Activated CD8-positive, alpha-beta memory T cell treated with anti-CD3 and anti-CD28 coated beads for 24 hours (primary cell): Measurements from ENCODE around the gene GHITM.
"Not testable (repeated sequence)": the region's sequence is repeated elsewhere in the genome, so short reads cannot be mapped to it uniquely, and the experiment has no call there.

Source experiments
- DNase-seq: peaks from one replicate; pipeline ENCODE4 v3.0.0-alpha.2; 2020

GHITM gene

DNA sequence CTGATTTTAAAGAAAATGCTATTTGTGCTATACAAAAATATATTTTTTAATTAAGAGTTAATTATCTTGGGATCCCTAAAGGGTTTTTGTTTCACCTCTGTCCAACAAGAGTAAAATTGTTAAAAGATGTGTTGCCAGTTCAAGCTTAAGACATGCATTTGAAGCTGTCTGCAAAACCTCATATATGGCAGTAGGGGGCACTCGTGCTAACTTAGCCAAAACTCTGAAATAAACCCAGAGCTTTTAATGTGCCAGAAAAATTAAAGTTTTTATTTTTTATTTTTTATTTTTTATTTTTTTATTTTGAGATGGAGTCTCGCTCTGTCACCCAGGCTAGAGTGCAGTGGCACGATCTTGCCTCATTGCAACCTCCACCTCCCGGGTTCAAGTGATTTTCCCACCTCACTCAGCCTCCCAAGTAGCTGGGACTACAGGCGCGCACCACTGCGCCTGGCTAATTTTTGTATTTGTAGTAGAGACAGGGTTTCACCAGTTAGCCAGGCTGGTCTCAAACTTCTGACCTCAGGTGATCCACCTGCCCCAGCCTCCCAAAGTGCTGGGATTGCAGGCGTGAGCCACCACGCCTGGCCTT lies 8.8 kb downstream of the GHITM start:
- not testable (repeated sequence) for DNase-seq

DNA sequence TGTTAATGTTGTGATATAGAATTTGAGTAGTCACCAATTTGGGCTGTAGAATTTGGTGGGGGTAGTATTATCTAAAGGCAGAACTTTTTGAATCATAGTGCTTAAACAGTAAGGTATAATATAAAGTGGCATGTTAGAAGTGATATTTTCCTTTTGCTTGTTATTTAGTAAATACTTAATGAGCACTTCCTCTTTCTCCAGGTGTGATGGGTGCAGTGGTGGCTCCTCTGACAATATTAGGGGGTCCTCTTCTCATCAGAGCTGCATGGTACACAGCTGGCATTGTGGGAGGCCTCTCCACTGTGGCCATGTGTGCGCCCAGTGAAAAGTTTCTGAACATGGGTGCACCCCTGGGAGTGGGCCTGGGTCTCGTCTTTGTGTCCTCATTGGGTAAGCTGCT lies 10.5 kb downstream of the GHITM start:
- no peak for DNase-seq

DNA sequence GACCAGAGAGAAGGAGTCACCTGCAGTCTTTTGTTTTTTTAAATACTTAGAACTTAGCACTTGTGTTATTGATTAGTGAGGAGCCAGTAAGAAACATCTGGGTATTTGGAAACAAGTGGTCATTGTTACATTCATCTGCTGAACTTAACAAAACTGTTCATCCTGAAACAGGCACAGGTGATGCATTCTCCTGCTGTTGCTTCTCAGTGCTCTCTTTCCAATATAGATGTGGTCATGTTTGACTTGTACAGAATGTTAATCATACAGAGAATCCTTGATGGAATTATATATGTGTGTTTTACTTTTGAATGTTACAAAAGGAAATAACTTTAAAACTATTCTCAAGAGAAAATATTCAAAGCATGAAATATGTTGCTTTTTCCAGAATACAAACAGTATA lies 13.5 kb downstream of the GHITM start:
- no peak for DNase-seq

DNA sequence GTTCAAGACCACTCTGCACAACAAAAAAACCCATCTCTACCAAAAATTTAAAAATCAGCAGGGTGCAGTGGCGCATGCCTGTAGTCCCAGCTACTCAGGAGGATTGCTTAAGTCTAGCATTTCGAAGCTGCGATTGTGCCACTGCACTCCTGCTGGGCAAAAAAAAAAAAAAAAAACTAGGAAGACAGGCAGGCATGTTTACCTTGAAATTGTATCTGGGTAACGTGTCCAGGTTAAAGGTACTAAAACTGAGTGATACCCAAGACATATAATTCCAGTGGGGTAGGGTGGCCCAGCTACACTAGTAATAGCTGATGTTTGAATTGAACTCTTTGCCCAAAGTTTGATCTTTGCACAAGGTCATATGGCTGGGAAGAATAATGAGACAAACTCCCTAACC lies 16.2 kb downstream of the GHITM start:
- no peak for DNase-seq

DNA sequence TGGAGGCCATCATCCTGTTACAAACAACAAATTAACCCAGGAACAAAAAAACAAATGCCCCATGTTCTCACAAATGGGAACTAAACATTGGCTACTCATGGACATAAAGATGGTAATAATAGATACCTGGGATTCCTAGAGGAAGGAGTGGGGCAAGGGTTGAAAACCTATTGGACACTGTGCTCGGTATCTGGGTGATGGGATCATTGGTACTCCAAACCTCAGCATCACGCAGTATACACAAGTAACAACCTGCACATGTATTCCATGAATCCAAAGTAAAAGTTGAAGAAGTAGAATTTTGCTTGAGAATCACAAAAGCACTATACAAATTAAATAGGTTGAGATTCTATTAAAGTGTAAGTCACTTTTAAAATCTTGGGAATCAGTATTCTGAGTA lies 16.7 kb downstream of the GHITM start:
- no peak for DNase-seq

DNA sequence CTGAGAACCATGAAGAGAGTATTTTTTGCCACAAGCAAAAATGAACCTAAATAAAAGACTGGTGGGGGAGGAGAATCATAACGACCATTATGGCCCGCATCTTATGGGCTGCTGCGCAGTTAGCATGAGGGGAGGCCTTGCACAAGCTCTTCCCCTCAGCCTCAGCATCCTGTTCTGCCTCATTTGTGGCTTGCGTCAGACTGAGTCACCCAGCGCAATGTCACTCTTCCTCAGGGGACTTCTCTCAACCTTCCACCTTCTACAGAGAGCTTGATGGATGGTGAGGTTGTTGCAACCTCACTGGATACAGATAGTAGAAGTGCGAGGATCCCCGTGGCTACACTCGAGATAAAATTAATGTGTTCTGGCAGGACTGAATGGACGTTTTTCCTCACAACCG lies 17.5 kb downstream of the GHITM start:
- peak; percentile 72 for DNase-seq

DNA sequence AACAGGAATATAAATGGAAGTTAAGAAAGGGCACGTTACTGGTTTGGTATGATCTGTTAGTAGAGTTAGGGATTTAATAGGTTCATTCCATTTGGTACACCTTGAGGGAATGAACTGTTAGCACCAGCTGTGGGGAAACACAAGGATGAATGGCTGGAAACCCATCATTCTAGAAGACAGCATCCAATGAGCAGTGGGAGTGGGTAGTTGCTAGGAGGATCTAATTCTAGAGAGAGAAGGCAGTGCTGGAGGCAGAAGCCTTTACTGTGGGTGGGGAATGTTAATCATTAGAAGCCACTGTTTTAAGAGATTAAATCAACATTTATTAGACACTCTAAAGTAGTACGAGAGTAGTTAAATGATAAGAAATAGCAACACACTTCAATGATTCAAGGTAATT lies 18.8 kb downstream of the GHITM start:
- no peak for DNase-seq

DNA sequence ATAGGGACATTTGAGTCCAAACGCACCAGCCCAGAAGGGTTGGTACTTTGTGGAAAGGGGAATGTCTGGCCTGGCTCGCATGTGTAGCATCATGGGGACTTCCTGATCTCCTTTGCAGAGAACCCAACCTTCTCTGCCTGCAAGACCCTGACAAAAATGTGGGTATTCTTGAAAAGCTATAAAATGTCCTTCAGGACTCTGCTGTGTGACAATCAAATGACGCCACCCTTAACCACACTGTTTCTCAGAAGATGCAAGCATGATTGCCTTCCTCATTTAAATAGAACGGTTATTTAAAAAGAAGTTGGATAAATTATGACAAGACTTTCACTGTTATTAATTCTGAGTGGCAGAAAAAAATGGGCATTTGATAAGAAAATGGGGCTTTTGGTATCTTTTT lies 19.2 kb downstream of the GHITM start:
- DNase-seq = no peak

DNA sequence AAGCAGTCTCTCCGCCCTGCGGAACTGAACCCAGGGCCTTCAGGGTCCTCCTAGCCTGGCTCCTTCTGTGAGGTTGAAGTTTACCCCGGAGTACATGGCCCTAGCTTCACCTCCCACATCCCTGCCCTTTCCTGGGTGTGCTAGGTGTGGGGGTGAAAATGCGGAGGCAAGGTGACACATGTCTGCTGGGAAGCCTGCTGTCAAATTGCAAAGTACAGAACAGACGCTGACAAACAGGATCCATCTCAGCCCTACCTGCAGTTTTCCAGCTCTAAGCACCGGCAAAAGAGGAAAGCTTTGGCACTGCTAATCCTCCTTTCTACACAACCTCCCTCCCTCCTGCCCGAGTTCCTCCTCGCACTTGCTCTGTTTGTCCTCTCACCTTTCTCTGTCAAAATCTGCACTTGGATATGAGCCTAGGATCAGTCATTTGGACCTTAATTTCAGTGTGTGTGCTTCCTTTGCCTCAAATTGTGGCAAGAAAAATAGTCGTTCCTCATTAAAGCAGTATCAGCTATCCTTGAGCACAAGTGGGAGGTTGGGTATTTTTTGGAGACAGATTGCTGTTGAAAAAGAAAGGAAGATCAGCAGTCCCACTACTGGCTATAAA lies 19.9 kb downstream of the GHITM start:
- DNase-seq = no peak

DNA sequence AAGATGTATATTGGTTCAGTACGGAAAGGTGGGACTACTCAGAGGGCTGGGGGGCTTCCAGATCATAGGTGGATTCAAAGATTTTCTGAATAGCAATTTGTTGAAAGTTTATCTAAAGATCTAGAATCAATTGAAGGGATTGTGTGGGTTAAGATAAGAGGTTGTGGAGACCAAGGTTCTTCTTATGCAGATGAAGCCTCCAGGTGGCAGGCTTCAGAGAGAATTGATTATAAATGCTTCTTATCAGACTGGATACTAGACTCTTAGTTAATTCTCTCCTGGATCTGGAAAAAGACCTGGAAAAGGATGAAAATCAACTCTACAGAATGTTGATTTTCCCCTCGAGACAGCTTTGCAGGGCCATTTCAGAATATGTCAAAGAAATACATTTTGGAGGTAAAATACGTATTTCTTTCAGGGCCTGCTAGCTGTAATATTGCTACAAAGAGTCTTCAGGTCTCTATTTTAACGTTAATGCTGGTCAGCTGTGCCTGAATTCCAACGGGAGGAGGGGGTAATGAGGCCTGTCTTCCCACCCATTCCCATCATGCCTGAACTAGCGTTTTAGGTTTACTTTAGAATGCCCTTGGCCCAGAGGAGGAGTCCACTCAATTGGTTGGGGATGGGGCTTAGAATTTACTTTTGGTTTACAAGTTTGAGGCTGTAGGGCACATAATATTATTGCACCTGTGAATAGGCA lies 21.5 kb downstream of the GHITM start:
- DNase-seq = no peak

DNA sequence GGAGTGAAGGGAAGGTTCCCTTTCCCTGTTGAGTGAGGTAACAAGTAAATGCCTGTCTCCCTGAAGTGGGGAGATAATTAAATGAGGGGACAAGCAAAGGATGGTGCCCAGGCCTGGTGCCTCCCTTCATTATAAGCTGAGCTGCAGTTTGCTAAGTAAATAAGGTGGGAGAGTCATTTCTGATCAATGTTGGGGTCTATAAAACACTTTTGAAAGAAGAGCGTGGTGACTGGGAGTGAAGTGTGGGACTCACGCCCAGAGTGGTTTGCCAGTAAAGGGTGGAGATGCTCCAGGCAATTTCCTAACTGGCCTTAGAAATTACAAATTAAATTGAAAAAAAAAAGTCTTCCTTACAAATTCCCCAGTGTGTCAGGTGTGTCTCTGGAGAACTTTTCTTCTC lies 24.7 kb downstream of the GHITM start:
- no peak for DNase-seq

DNA sequence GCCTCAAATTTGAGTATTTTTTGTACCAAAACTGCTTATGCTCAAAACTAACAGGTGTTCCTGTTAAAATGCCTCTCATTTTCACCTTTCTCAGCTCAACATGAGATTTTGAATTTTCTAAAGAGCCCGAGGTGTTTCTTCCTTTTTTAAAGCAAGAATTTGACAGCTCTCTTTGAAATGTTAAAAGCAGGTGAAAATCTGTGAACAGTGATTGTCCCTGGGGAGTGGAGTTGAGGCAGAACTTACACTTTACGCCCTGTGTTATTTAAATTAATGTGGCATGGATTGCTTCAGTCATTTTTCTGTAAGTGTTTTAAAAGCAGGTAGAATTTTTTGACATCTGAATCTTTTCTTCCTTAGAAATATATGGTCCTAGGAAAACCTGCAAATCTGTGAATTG lies 25.1 kb downstream of the GHITM start:
- DNase-seq = no peak

DNA sequence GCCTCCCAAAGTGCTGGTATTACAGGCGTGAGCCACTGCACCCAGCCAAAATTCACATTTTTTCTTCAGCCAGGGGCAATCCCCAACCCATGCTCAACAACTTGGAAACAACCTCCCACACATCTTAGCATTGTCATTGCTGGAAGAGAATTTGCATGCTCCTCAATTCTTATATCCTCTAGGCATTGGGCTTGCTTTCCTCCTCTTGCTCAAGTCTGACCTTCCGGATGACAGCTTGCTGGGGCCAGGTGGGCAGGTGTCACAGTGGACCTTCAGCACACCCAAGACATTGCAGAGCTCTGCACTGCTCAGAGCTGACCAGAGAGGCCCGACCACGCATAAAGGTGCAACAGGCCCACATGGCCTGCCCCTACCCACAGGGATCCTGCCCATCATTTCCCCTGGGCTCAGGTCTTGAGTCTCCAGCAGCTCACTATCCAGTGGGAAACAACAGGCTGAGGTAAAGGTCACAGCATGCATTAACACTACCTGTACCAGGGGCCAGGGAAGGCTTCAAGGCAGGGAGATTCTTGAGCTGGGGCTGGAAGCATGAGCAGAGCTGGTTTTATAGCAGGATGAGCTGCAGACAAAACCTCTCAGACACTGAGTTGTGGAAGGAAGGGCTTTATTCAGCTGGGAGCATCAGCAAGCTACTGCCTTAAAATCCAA lies 27.4 kb downstream of the GHITM start:
- no peak for DNase-seq

DNA sequence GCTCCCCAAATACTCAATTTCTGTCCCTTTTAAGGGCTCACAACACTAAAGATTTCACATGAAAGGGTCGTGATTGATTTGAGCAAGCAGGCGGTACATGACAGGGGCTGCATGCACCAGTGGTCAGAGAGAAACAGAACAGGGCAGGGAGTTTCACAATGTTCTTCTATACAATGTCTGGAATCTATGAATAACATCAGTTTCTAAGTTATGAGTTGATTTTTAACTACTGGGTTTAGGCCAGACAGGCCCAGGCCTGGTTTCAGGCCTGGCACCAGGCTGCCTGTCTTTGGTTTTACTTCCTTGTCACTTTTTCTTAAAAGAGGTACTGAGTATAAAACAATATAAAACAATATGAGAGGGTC lies 28.0 kb downstream of the GHITM start:
- not testable (repeated sequence) for DNase-seq

DNA sequence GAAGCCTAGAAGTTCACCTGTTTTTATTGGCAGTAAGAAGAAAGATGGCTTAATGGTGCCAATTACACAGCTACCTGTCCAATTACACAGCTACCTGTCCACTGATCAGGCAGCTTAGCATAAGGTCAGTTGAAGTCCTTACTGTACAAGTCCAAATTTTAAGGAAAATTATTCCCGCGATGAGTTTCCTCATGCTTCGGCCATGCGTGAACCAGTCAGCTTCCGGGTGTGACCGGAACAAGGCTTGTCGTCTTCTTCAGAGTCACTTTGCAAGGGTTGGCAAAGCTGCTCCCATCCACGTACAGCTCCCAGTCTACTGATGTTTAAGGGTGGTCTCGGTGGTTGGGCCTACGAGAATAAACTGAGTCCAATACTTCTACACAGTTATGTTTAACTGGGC lies 29.1 kb downstream of the GHITM start:
- not testable (repeated sequence) for DNase-seq

DNA sequence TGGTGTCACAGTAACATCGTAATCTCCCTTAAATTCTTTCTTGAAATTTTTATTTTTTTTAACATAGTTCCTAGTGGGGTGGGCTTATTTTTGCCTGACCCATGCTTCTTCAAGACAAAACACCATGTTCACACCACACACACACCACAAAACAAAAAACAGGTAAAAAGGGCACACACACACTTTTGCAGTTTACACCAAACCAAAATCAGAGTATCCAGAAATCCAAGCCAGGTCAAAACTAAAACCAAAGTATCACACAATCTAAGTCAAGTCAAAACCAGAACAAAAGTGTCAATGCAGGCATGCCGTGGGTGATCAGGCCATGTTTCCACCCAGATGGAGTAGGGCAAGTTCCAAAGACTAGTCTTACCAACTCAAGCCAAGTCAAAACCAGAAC lies 31.9 kb downstream of the GHITM start:
- DNase-seq = not testable (repeated sequence)

DNA sequence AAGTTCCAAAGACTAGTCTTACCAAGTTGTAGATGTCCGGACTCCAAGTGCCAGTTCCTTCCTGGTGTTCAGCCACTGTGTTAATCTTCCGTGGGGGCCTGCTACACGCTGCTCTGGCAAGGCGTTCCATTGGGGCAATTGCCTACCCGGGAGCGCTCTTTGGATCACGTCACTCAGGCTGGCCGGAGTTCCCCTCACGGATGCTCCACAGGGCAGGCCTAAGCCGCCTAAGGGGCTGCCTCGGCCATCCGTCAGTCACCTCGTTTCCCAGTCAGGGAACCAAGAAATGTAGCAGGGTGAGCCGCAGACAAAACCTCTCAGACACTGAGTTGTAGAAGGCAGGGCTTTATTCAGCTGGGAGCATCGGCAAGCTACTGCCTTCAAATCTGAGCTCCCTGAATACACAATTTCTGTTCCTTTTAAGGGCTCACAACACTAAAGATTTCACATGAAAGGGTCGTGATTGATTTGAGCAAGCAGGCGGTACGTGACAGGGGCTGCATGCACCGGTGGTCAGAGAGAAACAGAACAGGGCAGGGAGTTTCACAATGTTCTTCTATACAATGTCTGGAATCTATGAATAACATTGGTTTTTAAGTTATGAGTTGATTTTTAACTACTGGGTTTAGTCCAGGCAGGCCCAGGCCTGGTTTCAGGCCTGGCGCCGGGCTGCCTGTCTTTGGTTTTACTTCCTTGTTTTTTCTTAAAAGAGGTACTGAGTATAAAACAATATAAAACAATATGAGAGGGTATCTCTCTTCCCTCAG lies 32.6 kb downstream of the GHITM start:
- peak; percentile 41 for DNase-seq

DNA sequence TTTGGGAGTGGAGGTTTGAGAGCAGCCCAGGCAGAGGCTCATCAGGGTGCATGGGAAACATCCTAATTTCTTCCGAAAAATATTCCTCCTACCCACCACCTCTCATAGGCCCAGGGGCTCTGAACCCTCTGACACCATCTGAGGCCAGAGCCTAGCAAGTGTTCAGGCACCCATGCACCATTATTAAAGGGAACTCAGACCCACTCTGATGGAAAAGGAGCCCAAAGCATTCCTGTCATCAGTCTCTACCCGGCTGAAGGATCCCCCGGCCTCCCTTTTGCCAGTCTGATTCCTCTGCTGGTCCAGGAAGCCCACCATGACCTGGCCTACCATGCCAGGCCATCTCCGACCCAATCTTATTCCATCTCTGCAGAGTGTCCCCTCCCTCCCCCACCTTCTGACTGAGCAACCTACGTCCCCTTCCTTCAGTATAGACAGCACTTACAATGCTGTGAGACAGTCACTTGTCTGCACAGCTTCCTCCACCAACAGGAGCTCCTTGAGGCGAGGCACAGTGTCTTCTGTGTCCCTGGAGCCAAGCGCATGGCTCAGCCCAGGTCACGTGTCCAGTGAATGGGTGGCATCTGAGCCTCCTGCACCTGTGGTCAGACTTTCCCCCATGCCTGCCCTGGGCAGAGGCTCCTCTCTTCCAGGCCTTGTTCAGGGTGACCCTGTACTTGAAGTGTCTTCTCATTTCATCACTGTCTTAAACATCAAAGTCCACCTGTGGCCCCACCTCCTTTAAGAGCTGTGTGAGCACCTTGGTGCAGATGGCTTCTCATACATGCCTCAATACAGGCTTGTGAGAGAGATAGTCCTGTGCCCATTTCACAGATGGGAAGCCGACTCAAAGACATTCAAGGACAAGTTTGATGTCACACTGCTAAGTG lies 33.4 kb downstream of the GHITM start:
- DNase-seq = peak; percentile 44

DNA sequence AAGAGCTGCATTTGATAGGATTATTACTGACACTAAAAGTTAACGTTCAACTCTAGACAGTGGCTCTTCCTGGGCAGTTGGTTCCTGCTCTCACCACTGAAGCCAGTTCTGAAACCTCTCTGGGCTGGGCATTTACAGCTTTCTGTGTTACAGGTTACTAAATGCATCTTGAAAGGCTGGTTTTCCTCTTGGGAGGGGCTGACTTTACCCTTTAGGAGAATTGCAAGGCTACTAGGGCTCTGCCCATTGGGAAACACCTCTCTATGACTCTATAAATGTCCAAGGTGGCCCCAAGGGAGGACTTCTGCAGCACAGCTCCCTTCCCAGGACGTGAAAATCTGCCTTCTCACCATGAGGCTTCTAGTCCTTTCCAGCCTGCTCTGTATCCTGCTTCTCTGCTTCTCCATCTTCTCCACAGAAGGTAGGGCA lies 34.2 kb downstream of the GHITM start, which contains the start of gene GPR15LG:
TSS of gene GPR15LG (plus strand) at position 301 of the 429 bp plus-strand sequence. CDS start at position 352, 51 bp downstream.
- DNase-seq = peak; percentile 32

DNA sequence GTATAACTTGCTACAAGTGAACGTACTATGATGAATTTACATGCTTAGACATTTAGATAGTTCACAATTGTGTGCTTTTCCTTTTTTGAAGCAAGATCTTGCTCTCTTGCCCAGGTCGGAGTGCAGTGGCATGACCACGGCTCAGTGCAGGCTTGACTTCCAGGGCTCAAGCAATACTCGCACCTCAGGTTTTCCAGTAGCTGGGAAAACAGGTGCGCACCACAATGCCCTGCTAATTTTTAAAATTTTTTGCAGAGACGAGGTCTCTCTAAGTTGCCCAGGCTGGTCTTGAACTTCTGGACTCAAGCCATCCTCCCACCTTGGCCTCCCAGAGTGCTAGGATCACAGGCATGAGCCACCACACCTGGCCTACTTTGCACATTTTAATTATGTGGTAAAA lies 36.1 kb downstream of the GHITM start:
- DNase-seq = peak; percentile 11

DNA sequence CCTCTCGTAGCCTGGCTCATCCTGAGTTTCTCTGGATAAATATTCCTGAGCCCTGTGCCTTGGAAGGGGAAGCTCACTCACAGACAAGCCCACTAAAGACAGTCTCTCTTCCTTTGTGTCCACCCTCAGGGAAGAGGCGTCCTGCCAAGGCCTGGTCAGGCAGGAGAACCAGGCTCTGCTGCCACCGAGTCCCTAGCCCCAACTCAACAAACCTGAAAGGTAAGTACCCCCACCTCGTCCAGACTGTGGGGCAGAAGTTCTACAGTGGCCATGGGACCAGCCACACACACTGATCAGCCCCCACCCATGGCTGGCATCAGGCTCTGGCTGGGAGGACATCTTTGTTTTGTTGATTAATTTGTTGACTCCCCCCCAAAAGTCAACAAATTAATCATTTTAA lies 37.0 kb downstream of the GHITM start:
- DNase-seq = peak; percentile 50
